OCI-LY1 (cell line): ENCODE measurements around the gene CCR6.

ENCODE experiments used
- H2AFZ ChIP-seq: fragments of 200-600 bp; sonication (generic), shearing (Covaris generic); 2 replicates; pipeline ENCODE4 v1.6.0; 2014; ENCODE audit warnings: antibody characterized with exemption, mild to moderate bottlenecking, low read length
- H3F3A ChIP-seq: fragments of 200-600 bp; sonication (generic), shearing (Covaris generic); 2 replicates; pipeline ENCODE4 v1.6.0; 2014; ENCODE audit warnings: mild to moderate bottlenecking, antibody characterized with exemption, low read length, moderate library complexity; ENCODE audit not compliant: insufficient read depth
- H3K27ac ChIP-seq: fragments of 200-600 bp; sonication (generic); 2 replicates; pipeline ENCODE4 v1.5.1; 2014; ENCODE audit warnings: low read length, mixed run types, mild to moderate bottlenecking, low read depth; ENCODE audit not compliant: poor library complexity, severe bottlenecking
- H3K27me3 ChIP-seq: fragments of 200-600 bp; sonication (generic); 2 replicates; pipeline ENCODE4 v1.6.0; 2014; ENCODE audit warnings: antibody characterized with exemption, mild to moderate bottlenecking, low read length, moderate library complexity; ENCODE audit not compliant: insufficient read depth
- H3K36me3 ChIP-seq: fragments of 200-600 bp; sonication (generic); 2 replicates; pipeline ENCODE4 v1.6.1; 2014; ENCODE audit warnings: mild to moderate bottlenecking, antibody characterized with exemption, low read length, moderate library complexity, mixed read lengths; ENCODE audit not compliant: insufficient read depth
- H3K4me1 ChIP-seq: fragments of 200-600 bp; sonication (generic); 2 replicates; pipeline ENCODE4 v1.5.1; 2014; ENCODE audit warnings: mild to moderate bottlenecking, low read length, moderate library complexity; ENCODE audit not compliant: insufficient read depth, severe bottlenecking
- H3K4me2 ChIP-seq: fragments of 200-600 bp; sonication (generic), shearing (Covaris generic); 2 replicates; pipeline ENCODE4 v1.6.1; 2014; ENCODE audit warnings: low read length
- H3K4me3 ChIP-seq: fragments of 200-600 bp; sonication (generic); 2 replicates; pipeline ENCODE4 v1.5.1; 2014; ENCODE audit warnings: low read length, low read depth, mild to moderate bottlenecking, mixed read lengths; ENCODE audit not compliant: poor library complexity, severe bottlenecking
- H3K79me2 ChIP-seq: fragments of 200-600 bp; shearing (Covaris generic); 2 replicates; pipeline ENCODE4 v1.6.1; 2016; ENCODE audit warnings: mixed run types, low read length, mixed read lengths; ENCODE audit not compliant: insufficient read depth
- H3K9ac ChIP-seq: fragments of 200-600 bp; sonication (generic), shearing (Covaris generic); 2 replicates; pipeline ENCODE4 v1.6.1; 2014; ENCODE audit warnings: mild to moderate bottlenecking, low read length, mixed read lengths
- H3K9me2 ChIP-seq: fragments of 200-600 bp; sonication (generic), shearing (Covaris generic); 2 replicates; pipeline ENCODE4 v1.6.1; 2014; ENCODE audit warnings: low read depth, mild to moderate bottlenecking, low read length, mixed read lengths
- H3K9me3 ChIP-seq: fragments of 200-600 bp; shearing (Covaris generic); 2 replicates; pipeline ENCODE4 v1.6.1; 2014; ENCODE audit warnings: low read length, mixed read lengths
- H4K20me1 ChIP-seq: fragments of 200-600 bp; sonication (generic), shearing (Covaris generic); 2 replicates; pipeline ENCODE4 v1.6.0; 2016; ENCODE audit warnings: mild to moderate bottlenecking, low read length; ENCODE audit not compliant: insufficient read depth
- CTCF ChIP-seq: fragments of 200-600 bp; sonication (generic), shearing (Covaris generic); IDR thresholded peaks from 2 replicates; pipeline ENCODE4 v1.5.1; 2017; ENCODE audit warnings: mild to moderate bottlenecking, antibody characterized with exemption, low read length, moderate library complexity, mixed read lengths
- EZH2 ChIP-seq: fragments of 200-600 bp; sonication (generic), shearing (Covaris generic); IDR thresholded peaks from 2 replicates; pipeline ENCODE4 v1.8.0; 2017; ENCODE audit warnings: borderline replicate concordance, mixed run types, mild to moderate bottlenecking, antibody characterized with exemption, low read length, moderate library complexity, mixed read lengths

The CCR6 gene

GRCh38 chr6:167113047-167113754 is 9.7 kb upstream of the CCR6 start:
- Histone ChIP-seq H3K27ac (peak overlapping the region; percentile 40), H4K20me1 (no peaks in the 10 kb centered on the region), H3K79me2 (no peaks in the 10 kb centered on the region), H3K4me1 (peaks cover 31% of the 10 kb centered on the region), H3K9me3 (no peaks in the 10 kb centered on the region), H3K9me2 (no peaks in the 10 kb centered on the region), H3F3A (no peaks in the 10 kb centered on the region), H2AFZ (no peak overlapping the region), H3K4me2 (peak overlapping the region; percentile 61), H3K4me3 (peak overlapping the region; percentile 33), H3K36me3 (no peaks in the 10 kb centered on the region), H3K27me3 (peaks cover 13% of the 10 kb centered on the region; the same call in 1 of the 2 replicates), H3K9ac (no peak overlapping the region)
- TF ChIP-seq CTCF (no peak), EZH2 (no peak)

GRCh38 chr6:167113935-167114910 is 8.7 kb upstream of the CCR6 start:
- Histone ChIP-seq H3K79me2 (no peaks in the 10 kb centered on the region), H3K9ac (no peak overlapping the region), H3K36me3 (no peaks in the 10 kb centered on the region), H3K4me3 (peak overlapping the region; percentile 33), H3K4me1 (peaks cover 35% of the 10 kb centered on the region), H3K9me3 (no peaks in the 10 kb centered on the region), H4K20me1 (no peaks in the 10 kb centered on the region), H3K27ac (peak overlapping the region; percentile 40), H3K4me2 (peak overlapping the region; percentile 61), H2AFZ (no peak overlapping the region), H3F3A (no peaks in the 10 kb centered on the region), H3K9me2 (no peaks in the 10 kb centered on the region), H3K27me3 (peaks cover 16% of the 10 kb centered on the region; the same call in 1 of the 2 replicates)
- TF ChIP-seq EZH2 (no peak), CTCF (no peak)

- no peaks in the 10 kb centered on the region for H3F3A ChIP-seq
- TF ChIP-seq CTCF = peak; percentile 68
- TF ChIP-seq EZH2 = no peak
- no peak overlapping the region for H3K4me3 ChIP-seq
- H3K4me1 ChIP-seq = peaks cover 36% of the 10 kb centered on the region
- H3K36me3 ChIP-seq = no peaks in the 10 kb centered on the region; the same call in 1 of the 2 replicates
- no peak overlapping the region for H3K9ac ChIP-seq
- no peak overlapping the region for H3K4me2 ChIP-seq
- no peaks in the 10 kb centered on the region for H4K20me1 ChIP-seq
- H3K9me2 ChIP-seq = no peaks in the 10 kb centered on the region
- no peaks in the 10 kb centered on the region for H3K9me3 ChIP-seq
- H3K27me3 ChIP-seq = peaks cover 14% of the 10 kb centered on the region; the same call in 1 of the 2 replicates
- no peak overlapping the region for H3K27ac ChIP-seq
- H3K79me2 ChIP-seq = no peaks in the 10 kb centered on the region
- no peak overlapping the region for H2AFZ ChIP-seq
Measured at GRCh38 chr6:167115054-167115453, 7.8 kb upstream of the CCR6 start.
